Measurements from ENCODE around the gene CPAMD8. TPM values are rescaled to one million over a fixed set of nuclear protein-coding genes. Genes with fewer than 3 reads are reported as not detected.

CPAMD8 gene
- total RNA-seq, 1 experiment from 2014 or later: 0.20 TPM

DNA sequence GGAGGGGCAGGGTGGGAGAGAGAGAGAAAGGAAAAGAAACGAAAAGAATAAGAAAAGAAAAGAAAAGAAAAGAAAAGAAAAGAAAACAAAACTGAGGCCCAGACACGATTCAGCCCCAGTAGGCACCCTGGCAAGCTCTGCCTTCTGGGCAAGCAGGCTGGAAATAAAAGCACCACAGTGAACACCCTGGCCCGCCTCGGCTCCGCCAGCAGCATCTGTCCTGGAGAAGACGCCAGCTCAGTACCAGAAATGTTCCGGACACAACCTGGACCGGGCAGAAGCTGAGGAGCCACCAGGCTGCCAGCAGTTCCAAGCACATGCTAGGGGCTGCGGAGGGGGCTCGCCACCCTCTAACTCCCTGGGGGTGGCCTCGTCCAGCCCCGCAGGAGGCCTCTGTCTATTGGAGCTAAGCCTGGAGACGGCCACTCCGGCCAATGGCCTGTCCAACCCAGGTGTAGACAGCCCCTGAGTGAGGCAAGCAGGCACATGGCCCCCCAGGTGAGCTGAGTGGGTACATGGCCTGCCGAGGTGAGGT, 11.4 kb upstream of the CPAMD8 start:
- H3K4me2 ChIP-seq (ENCODE audit: low read length): no peak overlapping the region
- DNase-seq (ENCODE audit: low read depth, low spot score): no peak
- H3K27ac ChIP-seq (ENCODE audit: low read depth, low read length): no peak overlapping the region
- no peak for TF ChIP-seq SIN3A (IDR thresholded peaks at IDR 0.05; ENCODE audit: low read depth)
- no peak for TF ChIP-seq SP1 (IDR thresholded peaks at IDR 0.05; ENCODE audit: low read depth)
- TF ChIP-seq EZH2phosphoT487 (IDR thresholded peaks at IDR 0.05; ENCODE audit: borderline replicate concordance): no peak
- TF ChIP-seq POLR2A (IDR thresholded peaks at IDR 0.05; ENCODE audit: borderline replicate concordance, extremely low read depth, insufficient read depth, insufficient read length): no peak
- TF ChIP-seq ZFX (IDR thresholded peaks at IDR 0.05): no peak
- TF ChIP-seq, protein P1, sequence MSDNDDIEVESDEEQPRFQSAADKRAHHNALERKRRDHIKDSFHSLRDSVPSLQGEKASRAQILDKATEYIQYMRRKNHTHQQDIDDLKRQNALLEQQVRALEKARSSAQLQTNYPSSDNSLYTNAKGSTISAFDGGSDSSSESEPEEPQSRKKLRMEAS (IDR thresholded peaks at IDR 0.05): no peak
- no peak for TF ChIP-seq CBX3 (IDR thresholded peaks at IDR 0.05; ENCODE audit: low read depth)
- TF ChIP-seq JUND (IDR thresholded peaks at IDR 0.05): no peak
- TF ChIP-seq ZNF274 (IDR thresholded peaks at IDR 0.05; ENCODE audit: low read depth, low read length): no peak
- TF ChIP-seq SRF (IDR thresholded peaks at IDR 0.05; ENCODE audit: low read depth): no peak
- no peak for TF ChIP-seq FOSL1 (IDR thresholded peaks at IDR 0.05; ENCODE audit: low read depth)
- TF ChIP-seq, protein P2, sequence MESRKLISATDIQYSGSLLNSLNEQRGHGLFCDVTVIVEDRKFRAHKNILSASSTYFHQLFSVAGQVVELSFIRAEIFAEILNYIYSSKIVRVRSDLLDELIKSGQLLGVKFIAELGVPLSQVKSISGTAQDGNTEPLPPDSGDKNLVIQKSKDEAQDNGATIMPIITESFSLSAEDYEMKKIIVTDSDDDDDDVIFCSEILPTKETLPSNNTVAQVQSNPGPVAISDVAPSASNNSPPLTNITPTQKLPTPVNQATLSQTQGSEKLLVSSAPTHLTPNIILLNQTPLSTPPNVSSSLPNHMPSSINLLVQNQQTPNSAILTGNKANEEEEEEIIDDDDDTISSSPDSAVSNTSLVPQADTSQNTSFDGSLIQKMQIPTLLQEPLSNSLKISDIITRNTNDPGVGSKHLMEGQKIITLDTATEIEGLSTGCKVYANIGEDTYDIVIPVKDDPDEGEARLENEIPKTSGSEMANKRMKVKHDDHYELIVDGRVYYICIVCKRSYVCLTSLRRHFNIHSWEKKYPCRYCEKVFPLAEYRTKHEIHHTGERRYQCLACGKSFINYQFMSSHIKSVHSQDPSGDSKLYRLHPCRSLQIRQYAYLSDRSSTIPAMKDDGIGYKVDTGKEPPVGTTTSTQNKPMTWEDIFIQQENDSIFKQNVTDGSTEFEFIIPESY (IDR thresholded peaks at IDR 0.05; ENCODE audit: extremely low read depth, insufficient replicate concordance, low read length): no peak
- TF ChIP-seq POLR2AphosphoS5 (IDR thresholded peaks at IDR 0.05; ENCODE audit: low read depth, low read length): no peak
- TF ChIP-seq, protein P3, sequence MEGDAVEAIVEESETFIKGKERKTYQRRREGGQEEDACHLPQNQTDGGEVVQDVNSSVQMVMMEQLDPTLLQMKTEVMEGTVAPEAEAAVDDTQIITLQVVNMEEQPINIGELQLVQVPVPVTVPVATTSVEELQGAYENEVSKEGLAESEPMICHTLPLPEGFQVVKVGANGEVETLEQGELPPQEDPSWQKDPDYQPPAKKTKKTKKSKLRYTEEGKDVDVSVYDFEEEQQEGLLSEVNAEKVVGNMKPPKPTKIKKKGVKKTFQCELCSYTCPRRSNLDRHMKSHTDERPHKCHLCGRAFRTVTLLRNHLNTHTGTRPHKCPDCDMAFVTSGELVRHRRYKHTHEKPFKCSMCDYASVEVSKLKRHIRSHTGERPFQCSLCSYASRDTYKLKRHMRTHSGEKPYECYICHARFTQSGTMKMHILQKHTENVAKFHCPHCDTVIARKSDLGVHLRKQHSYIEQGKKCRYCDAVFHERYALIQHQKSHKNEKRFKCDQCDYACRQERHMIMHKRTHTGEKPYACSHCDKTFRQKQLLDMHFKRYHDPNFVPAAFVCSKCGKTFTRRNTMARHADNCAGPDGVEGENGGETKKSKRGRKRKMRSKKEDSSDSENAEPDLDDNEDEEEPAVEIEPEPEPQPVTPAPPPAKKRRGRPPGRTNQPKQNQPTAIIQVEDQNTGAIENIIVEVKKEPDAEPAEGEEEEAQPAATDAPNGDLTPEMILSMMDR (IDR thresholded peaks at IDR 0.05 in 2 of 3, conservative IDR thresholded peaks at IDR 0.05 in 1 of 3; ENCODE audit: borderline replicate concordance in 1 of 3, insufficient read depth in 1 of 3, low read depth in 2 of 3, low read length in 2 of 3): no peak
- TF ChIP-seq, protein P4, sequence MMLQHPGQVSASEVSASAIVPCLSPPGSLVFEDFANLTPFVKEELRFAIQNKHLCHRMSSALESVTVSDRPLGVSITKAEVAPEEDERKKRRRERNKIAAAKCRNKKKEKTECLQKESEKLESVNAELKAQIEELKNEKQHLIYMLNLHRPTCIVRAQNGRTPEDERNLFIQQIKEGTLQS (IDR thresholded peaks at IDR 0.05): no peak
- TF ChIP-seq CEBPB (IDR thresholded peaks at IDR 0.05; ENCODE audit: low read depth): no peak
- H2AFZ ChIP-seq (ENCODE audit: low read depth, low read length, poor library complexity, severe bottlenecking): no peak overlapping the region
- CTCF ChIA-PET: no interaction called here
- H3K9me3 ChIP-seq (ENCODE audit: control insufficient read depth in 1 of 2, insufficient read depth in 1 of 2, low read depth in 1 of 2, low read length in 2 of 2): no peaks in the 10 kb centered on the region
- no peaks in the 10 kb centered on the region for H3K4me1 ChIP-seq (ENCODE audit: control insufficient read depth in 1 of 2, insufficient read depth in 2 of 2, low read length in 2 of 2)
- no peak overlapping the region for H3K4me3 ChIP-seq (replicated peaks in 1 of 2; ENCODE audit: low read depth in 1 of 2, low read length in 2 of 2)
- intact Hi-C loops (cut with micrococcal nuclease): no loop called here
- no peaks in the 10 kb centered on the region for H4K20me1 ChIP-seq (ENCODE audit: insufficient read depth)
- H3K9me2 ChIP-seq (ENCODE audit: insufficient read depth): no peaks in the 10 kb centered on the region
- POLR2A ChIA-PET: no interaction called here
- BruUV-seq (replicated peaks): no TSS peak
- no peaks in the 10 kb centered on the region for H3K79me2 ChIP-seq (ENCODE audit: insufficient read depth, low read length)
- no peak for ATAC-seq
- H3K36me3 ChIP-seq (ENCODE audit: control insufficient read depth in 1 of 2, insufficient read depth in 2 of 2, low read length in 2 of 2): no peaks in the 10 kb centered on the region
- H3K27me3 ChIP-seq (ENCODE audit: insufficient read depth, low read length): no peaks in the 10 kb centered on the region
- H3K9ac ChIP-seq (ENCODE audit: low read length): no peak overlapping the region
- RAD21 ChIA-PET (ENCODE audit: low non-redundant PET in 1 of 2, low total read pairs in 2 of 2, uncharacterized antibody in 2 of 2, unreplicated experiment in 2 of 2): no interaction called here
